ENCODE measurements around the gene MBD3L4.
"Not testable (repeated sequence)": the region's sequence is repeated elsewhere in the genome, so short reads cannot be mapped to it uniquely, and the experiment has no call there.

GRCh38 chr19:7021331-7021730 is 18.6 kb downstream of the MBD3L4 start, which contains the start of gene MBD3L2B:
- not testable (repeated sequence) for TF ChIP-seq EZH2phosphoT487 (IDR thresholded peaks at IDR 0.05; ENCODE audit: borderline replicate concordance, low read length)
- TF ChIP-seq, protein P1, sequence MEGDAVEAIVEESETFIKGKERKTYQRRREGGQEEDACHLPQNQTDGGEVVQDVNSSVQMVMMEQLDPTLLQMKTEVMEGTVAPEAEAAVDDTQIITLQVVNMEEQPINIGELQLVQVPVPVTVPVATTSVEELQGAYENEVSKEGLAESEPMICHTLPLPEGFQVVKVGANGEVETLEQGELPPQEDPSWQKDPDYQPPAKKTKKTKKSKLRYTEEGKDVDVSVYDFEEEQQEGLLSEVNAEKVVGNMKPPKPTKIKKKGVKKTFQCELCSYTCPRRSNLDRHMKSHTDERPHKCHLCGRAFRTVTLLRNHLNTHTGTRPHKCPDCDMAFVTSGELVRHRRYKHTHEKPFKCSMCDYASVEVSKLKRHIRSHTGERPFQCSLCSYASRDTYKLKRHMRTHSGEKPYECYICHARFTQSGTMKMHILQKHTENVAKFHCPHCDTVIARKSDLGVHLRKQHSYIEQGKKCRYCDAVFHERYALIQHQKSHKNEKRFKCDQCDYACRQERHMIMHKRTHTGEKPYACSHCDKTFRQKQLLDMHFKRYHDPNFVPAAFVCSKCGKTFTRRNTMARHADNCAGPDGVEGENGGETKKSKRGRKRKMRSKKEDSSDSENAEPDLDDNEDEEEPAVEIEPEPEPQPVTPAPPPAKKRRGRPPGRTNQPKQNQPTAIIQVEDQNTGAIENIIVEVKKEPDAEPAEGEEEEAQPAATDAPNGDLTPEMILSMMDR (IDR thresholded peaks at IDR 0.05; ENCODE audit: low read depth, low read length, poor library complexity, severe bottlenecking): not testable (repeated sequence)
